Stimulated activated CD4-positive, alpha-beta T cell treated with anti-CD3 and anti-CD28 coated beads, Interleukin-1b, Interleukin-23, amount 100 ng/mL, for 1 hour (primary cell): ENCODE data around the gene AMPD3.

Source experiments
- DNase-seq, 2 donors: peaks; one replicate each; pipeline ENCODE4 v3.0.0-alpha.2; 2020; ENCODE audit warnings: low read depth in 2 of 2

The AMPD3 gene

GRCh38 chr11:10438458-10438857, 16.6 kb upstream of the AMPD3 start:
- no peak for DNase-seq

GRCh38 chr11:10439351-10439750, 15.7 kb upstream of the AMPD3 start:
- DNase-seq = no peak

GRCh38 chr11:10439924-10440323, 15.1 kb upstream of the AMPD3 start:
- DNase-seq = no peak

- DNase-seq = no peak
These were observed 14.7 kb upstream of the AMPD3 start for GRCh38 chr11:10440401-10440800.

GRCh38 chr11:10441091-10441490, 14.0 kb upstream of the AMPD3 start:
- DNase-seq = no peak

GRCh38 chr11:10441652-10442503, 13.2 kb upstream of the AMPD3 start:
- DNase-seq = no peak

GRCh38 chr11:10443152-10443551, 11.9 kb upstream of the AMPD3 start:
- no peak for DNase-seq

GRCh38 chr11:10443721-10444235, 11.3 kb upstream of the AMPD3 start:
- no peak for DNase-seq

GRCh38 chr11:10444725-10445315, 10.2 kb upstream of the AMPD3 start:
- DNase-seq = no peak

GRCh38 chr11:10447445-10447844, 7.6 kb upstream of the AMPD3 start:
- no peak for DNase-seq

GRCh38 chr11:10450462-10451425, 4.3 kb upstream of the AMPD3 start:
- no peak for DNase-seq

- DNase-seq = no peak
These were observed 3.5 kb upstream of the AMPD3 start for GRCh38 chr11:10451426-10452116.

GRCh38 chr11:10452211-10452767, 2.8 kb upstream of the AMPD3 start:
- DNase-seq = no peak

GRCh38 chr11:10453261-10453660, 1.8 kb upstream of the AMPD3 start:
- no peak for DNase-seq

- DNase-seq = peak; percentile 44 to 61
These were observed 798 bp downstream of the AMPD3 start for GRCh38 chr11:10455637-10456487.

GRCh38 chr11:10456519-10456918, 1.5 kb downstream of the AMPD3 start:
- DNase-seq = no peak

- no peak for DNase-seq
These were observed 2.8 kb downstream of the AMPD3 start for GRCh38 chr11:10457901-10458300.

GRCh38 chr11:10459029-10459970, 4.2 kb downstream of the AMPD3 start:
- DNase-seq = peak in 1 of 2 donors; percentile 43
